ENCODE data around the gene SLIT3.

The SLIT3 gene

DNA sequence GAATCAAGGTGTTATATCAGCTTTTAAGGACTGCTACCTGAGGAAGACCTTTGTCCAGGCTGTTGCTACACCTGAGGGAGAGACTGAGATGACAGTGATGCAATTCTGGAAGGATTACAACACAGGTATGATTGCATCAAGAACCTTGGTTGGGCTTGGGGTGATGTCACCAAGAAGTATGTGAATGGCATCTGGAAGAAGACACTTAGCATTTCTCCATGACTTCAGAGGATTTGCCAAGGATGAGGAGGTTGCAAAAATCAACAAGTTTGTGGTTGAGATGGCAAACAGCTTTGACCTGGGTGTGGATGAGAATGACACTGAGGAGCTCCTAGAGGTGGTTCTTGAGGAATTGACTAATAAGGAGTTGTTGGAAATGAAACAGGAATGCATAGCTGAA is 653.9 kb downstream of the SLIT3 start:
- no peaks in the 10 kb centered on the region for H3K9me3 ChIP-seq (ENCODE audit: insufficient read depth, low read length)
- H2AFZ ChIP-seq (ENCODE audit: low read depth, low read length, severe bottlenecking), result no peak overlapping the region
- H3K36me3 ChIP-seq (ENCODE audit: low read length), result no peaks in the 10 kb centered on the region
- no peak overlapping the region for H3K4me3 ChIP-seq (ENCODE audit: insufficient read depth, low read length, poor library complexity, severe bottlenecking)
- no peaks in the 10 kb centered on the region for H3K27me3 ChIP-seq (ENCODE audit: low read length)
- H3K9ac ChIP-seq (ENCODE audit: low read length), result no peak overlapping the region
- no peaks in the 10 kb centered on the region for H3K9me2 ChIP-seq (replicated peaks; ENCODE audit: insufficient read depth, low read length)
- TF ChIP-seq, protein P1, sequence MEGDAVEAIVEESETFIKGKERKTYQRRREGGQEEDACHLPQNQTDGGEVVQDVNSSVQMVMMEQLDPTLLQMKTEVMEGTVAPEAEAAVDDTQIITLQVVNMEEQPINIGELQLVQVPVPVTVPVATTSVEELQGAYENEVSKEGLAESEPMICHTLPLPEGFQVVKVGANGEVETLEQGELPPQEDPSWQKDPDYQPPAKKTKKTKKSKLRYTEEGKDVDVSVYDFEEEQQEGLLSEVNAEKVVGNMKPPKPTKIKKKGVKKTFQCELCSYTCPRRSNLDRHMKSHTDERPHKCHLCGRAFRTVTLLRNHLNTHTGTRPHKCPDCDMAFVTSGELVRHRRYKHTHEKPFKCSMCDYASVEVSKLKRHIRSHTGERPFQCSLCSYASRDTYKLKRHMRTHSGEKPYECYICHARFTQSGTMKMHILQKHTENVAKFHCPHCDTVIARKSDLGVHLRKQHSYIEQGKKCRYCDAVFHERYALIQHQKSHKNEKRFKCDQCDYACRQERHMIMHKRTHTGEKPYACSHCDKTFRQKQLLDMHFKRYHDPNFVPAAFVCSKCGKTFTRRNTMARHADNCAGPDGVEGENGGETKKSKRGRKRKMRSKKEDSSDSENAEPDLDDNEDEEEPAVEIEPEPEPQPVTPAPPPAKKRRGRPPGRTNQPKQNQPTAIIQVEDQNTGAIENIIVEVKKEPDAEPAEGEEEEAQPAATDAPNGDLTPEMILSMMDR (IDR thresholded peaks at IDR 0.05; ENCODE audit: insufficient read depth, low read length, poor library complexity, severe bottlenecking), result no peak
- TF ChIP-seq EZH2phosphoT487 (conservative IDR thresholded peaks at IDR 0.05; ENCODE audit: low read length), result no peak
- no peaks in the 10 kb centered on the region for H3K79me2 ChIP-seq (ENCODE audit: insufficient read depth, low read length)
- H3K27ac ChIP-seq (ENCODE audit: low read depth, low read length), result no peak overlapping the region
- no peaks in the 10 kb centered on the region for H4K20me1 ChIP-seq (ENCODE audit: low read depth, low read length)
- no peak overlapping the region for H3K4me2 ChIP-seq (ENCODE audit: low read depth, low read length, poor library complexity, severe bottlenecking)
- no peaks in the 10 kb centered on the region for H3F3A ChIP-seq (ENCODE audit: insufficient read depth)

DNA sequence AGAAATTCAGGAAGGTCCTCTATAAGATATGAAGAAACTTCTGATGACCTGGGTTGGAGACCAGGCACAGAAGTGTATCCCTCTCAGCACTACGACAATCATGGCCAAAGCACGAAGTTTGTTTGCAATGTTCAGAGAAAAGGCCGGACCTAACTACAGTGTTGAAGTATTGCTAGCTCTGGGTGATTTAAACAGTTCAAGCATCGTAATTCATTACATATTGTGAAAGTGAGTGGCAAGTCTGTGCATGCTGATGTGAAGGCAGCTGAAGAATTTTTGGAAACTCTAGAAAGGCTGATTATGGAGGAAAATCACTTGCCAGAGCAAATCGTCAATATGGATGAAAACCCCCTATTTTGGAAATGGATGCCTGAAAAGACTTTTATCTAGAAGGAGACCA is 654.6 kb downstream of the SLIT3 start:
- Histone ChIP-seq H3F3A (ENCODE audit: insufficient read depth) (no peaks in the 10 kb centered on the region), H3K79me2 (ENCODE audit: insufficient read depth, low read length) (no peaks in the 10 kb centered on the region)

DNA sequence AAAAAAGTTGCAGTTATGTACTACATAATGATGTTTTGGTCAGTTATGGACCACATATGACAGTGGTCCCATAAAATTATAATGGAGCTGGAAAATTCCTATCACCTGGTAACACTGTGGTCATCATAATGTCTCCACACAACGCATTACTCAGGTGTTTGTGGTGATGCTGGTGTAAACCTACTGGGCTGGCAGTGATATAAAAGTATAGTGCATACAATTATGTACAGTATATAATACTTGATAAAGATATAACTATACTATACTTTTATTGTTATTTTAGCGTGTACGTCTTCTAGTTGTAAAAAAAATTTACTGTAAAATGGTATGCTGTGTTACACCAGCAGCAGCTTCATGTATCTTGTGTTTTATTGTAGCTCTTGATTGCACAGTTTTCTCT is 655.7 kb downstream of the SLIT3 start:
- no peak for TF ChIP-seq EZH2phosphoT487 (conservative IDR thresholded peaks at IDR 0.05; ENCODE audit: low read length)
- TF ChIP-seq, protein P1 (IDR thresholded peaks at IDR 0.05; ENCODE audit: insufficient read depth, low read length, poor library complexity, severe bottlenecking), result no peak
- Histone ChIP-seq H3K9me3 (ENCODE audit: insufficient read depth, low read length) (no peaks in the 10 kb centered on the region), H3K27ac (ENCODE audit: low read depth, low read length) (no peak overlapping the region), H2AFZ (ENCODE audit: low read depth, low read length, severe bottlenecking) (no peak overlapping the region), H3K36me3 (ENCODE audit: low read length) (no peaks in the 10 kb centered on the region), H4K20me1 (ENCODE audit: low read depth, low read length) (no peaks in the 10 kb centered on the region), H3K9me2 (replicated peaks; ENCODE audit: insufficient read depth, low read length) (no peaks in the 10 kb centered on the region), H3K27me3 (ENCODE audit: low read length) (no peaks in the 10 kb centered on the region), H3K79me2 (ENCODE audit: insufficient read depth, low read length) (no peaks in the 10 kb centered on the region), H3K4me2 (ENCODE audit: low read depth, low read length, poor library complexity, severe bottlenecking) (no peak overlapping the region), H3K4me3 (ENCODE audit: insufficient read depth, low read length, poor library complexity, severe bottlenecking) (no peak overlapping the region), H3F3A (ENCODE audit: insufficient read depth) (no peaks in the 10 kb centered on the region), H3K9ac (ENCODE audit: low read length) (no peak overlapping the region)

More for the DNA sequence above, 654.6 kb downstream of the SLIT3 start:
- no peaks in the 10 kb centered on the region for H3K36me3 ChIP-seq (ENCODE audit: low read length)
- no peaks in the 10 kb centered on the region for H3K27me3 ChIP-seq (ENCODE audit: low read length)
- no peak overlapping the region for H2AFZ ChIP-seq (ENCODE audit: low read depth, low read length, severe bottlenecking)
- H3K9me3 ChIP-seq (ENCODE audit: insufficient read depth, low read length), result no peaks in the 10 kb centered on the region
- H3K27ac ChIP-seq (ENCODE audit: low read depth, low read length), result no peak overlapping the region
- H4K20me1 ChIP-seq (ENCODE audit: low read depth, low read length), result no peaks in the 10 kb centered on the region
- H3K9ac ChIP-seq (ENCODE audit: low read length), result no peak overlapping the region
- TF ChIP-seq, protein P1 (IDR thresholded peaks at IDR 0.05; ENCODE audit: insufficient read depth, low read length, poor library complexity, severe bottlenecking), result no peak
- TF ChIP-seq EZH2phosphoT487 (conservative IDR thresholded peaks at IDR 0.05; ENCODE audit: low read length), result no peak
- no peak overlapping the region for H3K4me2 ChIP-seq (ENCODE audit: low read depth, low read length, poor library complexity, severe bottlenecking)
- H3K4me3 ChIP-seq (ENCODE audit: insufficient read depth, low read length, poor library complexity, severe bottlenecking), result no peak overlapping the region
- no peaks in the 10 kb centered on the region for H3K9me2 ChIP-seq (replicated peaks; ENCODE audit: insufficient read depth, low read length)

All from SU-DHL-6 (cell line).